ENCODE data around the gene CARM1. TPM values are rescaled to one million over a fixed set of nuclear protein-coding genes. Genes with fewer than 3 reads are reported as not detected.
"Not testable (repeated sequence)": the region's sequence is repeated elsewhere in the genome, so short reads cannot be mapped to it uniquely, and the experiment has no call there.

The CARM1 gene
- total RNA-seq, 1 donor from 2014 or later = 33.5 TPM

DNA sequence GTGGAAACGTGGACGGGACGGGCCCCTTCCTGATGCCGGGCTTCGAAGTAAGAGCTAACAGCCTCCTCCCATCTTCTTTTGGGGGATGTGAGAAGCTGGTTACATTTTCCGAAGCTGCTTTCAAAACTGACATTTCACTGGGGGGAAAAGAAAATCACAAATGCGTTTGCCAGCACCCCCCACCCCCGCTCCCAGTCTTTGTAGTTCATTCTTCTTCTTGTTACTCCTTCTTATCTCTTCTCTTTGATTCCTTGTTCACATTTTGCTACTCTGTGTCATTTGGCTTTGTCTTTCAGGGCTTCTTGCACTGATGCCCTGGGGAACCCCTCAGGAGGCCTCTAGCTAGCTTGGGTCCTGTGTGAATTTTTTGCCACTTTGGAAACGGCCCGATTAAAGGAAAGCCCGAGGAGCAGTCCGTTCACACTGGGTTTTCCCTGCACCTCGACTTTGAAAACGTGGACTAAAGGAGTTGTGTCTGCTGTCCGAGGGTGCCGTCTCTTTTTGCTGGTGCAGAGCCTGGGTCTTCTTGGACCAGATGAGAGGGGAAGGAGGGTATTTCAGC, 1.3 kb downstream of the CARM1 start:
- DNase-seq (ENCODE audit: low spot score) = no peak

DNA sequence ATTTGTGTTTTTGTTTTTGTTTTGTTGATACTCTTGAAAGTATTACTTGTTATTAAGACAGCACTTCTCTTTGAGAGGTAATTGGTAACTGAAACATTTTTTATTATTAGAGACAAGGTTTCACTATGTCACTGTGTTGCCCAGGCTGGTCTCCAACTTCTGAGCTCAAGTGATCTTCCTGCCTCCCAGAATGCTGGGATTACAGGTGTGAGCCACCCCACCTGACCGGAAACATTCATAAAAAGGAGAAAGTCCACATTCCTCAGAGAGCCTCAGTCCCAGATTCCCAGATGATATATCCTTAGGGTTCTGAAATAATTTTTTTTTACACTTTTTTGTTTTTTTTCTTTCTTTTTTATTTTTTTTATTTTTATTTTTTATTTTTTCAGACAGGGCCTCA, 2.7 kb downstream of the CARM1 start:
- no peak for DNase-seq (ENCODE audit: low spot score)

DNA sequence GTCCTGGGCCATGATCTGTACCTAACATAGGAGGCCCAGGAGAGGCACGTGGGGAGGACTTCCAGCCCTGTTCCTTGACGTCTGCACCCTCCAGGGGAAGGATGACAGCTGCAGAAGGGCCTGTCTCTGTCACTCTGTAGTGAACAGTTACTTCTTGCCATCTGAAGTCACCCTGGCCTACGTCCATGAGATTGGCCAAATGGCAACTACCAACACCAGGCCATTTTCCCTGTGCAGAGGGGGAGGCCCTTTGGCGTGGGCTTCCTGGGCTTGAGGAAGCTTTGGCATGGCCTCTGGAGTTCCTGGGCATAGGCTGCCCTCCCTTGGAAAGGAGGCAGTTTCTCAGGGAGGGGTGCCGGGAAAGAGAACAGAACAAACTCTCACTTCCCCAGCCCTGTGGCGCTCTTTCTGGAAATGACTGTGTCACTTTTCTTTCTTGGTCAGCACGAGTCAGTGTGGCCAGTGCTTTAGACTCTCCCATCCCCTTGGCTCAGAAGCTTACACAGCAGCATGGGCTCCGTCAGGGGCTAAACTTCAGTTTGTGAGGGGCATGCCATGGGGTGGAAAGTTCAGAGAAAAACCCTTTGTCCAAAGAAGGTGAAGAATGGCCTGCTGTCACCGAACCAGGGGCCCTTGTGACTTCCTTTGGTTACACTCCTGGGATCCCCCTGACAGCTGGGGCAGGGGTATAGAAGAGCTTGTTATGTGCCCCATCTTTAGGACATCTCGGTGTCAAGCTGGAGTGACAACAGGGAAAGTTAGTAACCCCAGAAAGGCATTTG, 5.3 kb downstream of the CARM1 start:
- DNase-seq (ENCODE audit: low spot score) = no peak

DNA sequence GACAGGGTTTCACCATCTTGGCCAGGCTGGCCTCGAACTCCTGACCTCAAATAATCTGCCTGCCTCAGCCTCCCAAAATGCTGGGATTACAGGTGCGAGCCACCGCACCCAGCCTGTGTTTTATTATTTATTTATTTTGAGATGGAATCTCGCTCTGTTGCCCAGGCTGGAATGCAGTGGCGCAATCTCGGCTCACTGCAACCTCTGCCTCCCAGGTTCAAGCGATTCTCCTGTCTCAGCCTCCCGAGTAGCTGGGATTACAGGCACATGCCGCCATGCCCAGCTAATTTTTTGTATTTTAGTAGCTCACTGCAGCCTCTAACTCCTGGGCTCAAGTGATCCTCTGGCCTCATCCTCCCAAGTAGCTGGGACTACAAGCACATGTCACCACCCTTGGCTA, 6.3 kb downstream of the CARM1 start:
- DNase-seq (ENCODE audit: low spot score) = not testable (repeated sequence)

DNA sequence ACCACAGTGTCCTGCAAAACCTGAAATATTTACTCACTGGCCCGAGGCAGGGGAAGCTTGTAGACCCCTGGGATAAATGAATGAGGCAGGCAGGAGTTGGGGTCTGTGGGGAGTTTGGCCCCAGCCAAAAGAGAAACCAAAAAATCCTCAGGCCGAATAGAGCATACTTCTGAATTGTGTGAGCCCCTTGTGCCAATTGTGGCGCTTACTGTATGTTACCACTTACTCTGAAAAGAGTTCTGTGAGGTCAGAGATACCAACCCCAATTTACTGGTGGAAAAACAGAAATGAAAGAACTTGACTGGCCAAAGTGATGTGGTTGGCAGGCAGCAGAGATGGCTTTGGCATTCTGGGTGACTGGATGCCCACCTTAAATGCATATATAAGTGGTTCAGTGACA, 6.9 kb downstream of the CARM1 start:
- DNase-seq (ENCODE audit: low spot score) = no peak

DNA sequence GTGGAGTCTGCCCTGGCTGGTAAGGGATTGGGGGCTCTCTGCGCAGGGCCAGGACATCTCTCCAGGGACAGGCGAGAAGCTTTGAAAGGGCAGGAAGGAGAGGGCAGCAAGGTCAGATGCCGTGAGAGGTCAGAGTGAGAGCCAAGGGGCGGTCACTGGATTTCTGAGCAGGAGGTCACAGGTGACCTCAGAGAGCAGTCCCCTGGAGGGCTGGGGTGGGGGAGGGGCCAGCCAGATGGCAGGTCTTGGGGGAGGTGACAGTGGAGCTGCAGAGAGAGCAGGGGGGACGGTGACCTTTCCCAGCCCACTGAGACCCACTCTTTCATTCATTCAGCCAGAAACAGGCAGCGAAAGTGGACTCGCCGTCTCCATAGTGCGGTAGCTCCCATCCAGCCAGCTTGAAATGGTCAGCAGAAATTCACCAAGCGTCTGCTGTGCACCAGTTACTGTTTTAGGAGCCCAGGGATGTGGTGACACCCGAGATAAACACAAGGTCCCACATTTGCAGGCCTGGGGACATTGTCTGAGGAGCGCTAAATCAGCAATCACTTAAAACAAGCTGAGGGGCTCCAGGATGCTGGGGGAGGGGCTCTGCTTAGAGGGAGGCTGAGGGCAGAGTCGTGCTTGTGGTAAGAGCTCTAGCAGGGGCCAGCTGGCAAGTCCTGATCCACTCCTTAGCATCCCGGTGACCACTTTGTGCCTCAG, 10.2 kb downstream of the CARM1 start:
- no peak for DNase-seq (ENCODE audit: low spot score)

DNA sequence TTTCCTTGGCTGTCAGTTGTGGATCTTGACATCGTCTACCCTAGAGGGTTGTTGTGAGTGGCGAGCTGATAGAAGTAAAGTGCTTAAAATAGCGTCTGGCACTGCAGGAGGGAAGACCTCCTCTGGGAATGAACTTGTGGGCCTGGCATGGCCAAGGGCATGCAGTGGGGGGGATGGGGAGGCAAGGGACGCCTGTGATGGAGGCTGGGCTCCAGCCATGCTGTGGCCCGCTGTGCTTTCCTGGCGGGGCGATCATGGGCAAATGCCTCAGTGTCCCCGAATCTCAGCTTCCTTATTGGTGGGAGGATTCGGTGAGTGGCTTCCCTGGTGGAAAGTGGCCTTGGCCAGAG, 10.7 kb downstream of the CARM1 start:
- DNase-seq (ENCODE audit: low spot score) = no peak

DNA sequence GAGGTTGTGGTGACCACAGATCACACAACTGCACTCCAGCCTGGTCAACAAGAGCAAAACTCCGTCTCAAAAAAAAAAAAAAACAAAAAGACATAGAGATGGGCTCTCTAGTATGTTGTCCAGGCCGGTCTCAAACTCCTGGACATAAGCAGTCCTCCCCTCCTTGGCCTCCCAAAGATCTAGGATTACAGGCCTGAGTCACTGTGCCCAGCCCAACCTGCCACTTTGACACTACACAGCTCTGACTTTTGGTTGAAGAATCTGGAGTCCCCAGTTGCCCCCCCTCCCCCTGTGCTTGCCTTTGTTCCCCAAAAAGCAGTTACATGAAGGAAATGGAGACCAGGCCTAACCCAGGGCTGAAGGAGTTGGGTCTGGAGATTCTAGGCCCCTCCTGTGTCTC, 12.9 kb downstream of the CARM1 start:
- DNase-seq (ENCODE audit: low spot score) = no peak

DNA sequence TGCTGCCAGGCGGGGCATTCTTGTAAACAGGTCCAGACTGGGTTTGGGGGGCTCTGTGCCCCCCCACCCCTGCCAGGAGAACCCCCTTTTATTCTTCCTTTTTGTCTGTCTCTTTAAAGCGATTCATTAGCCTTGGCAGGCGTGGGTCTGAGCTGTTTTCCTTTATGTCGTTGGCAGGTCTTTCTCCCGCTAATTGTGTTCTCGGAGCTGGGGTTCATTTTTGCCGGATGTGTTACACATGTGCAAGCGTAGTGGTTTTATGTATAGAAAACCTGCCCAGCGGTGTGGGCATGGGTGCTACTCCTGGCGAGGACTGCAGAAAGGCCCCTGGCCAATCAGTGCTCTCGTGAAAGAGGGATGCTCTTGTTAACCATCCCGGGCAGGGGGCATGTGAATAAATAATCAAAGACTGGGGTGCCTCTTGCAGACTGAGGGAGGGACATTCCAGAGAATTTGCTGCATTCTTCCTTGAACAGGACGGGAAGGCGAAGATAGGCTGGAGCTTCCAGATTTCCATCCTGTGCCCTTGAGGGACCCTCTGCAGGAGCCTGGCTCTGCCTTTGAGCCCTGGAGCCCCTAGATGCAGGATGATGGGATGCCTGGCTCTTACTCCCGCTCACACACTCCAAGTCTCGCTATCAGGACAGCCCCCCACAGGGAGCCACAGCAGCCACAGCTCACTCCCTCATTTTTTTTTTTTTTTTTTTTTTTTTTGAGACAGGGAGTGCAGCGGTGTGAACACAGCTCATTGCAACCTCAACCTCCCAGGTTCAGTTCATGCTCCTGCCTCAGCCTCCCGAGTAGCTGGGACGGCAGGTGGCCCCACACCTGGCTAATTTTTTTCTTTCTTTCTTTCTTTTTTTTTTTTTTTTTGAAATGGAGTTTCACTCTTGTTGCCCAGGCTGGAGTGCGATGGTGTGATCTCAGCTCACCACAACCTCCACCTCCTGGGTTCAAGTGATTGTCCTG, 14.1 kb downstream of the CARM1 start:
- DNase-seq (ENCODE audit: low spot score) = no peak

DNA sequence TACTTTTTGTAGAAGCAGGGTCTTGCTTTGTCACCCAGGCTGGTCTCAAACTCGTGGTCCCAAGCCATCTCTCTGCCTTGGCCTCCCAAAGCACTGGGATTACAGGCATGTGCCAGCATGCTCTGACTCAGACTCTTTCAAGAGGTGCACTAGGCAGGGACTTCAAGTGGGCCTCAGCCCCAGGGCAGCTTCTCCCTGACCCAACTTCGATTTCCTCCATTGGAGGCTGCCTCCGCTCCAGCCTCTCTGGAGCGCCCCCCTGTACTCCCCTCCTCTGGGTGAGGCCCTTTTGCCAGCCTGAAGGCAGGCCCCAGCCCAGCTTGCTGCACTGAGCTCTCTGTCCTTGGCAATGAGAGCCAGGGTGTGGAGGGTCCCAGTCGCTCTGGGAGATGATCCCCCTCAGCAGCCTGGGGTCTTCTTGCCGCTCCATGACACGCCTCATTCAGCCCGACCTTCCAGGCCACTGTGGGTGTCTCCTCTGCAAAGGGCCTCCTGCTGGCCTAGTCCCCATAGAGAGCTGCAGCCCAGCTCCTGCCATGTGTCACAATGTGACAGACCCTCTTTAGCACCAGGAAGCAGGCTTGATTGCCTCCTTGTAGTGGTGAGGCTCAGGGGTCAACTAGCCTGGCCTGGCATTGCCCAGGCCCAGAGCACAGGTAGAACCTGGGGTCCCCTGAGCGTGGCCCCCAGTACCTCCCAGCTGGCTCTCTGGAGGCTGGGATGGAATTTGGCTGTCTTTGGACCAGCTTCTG, 16.4 kb downstream of the CARM1 start:
- no peak for DNase-seq (ENCODE audit: low spot score)

DNA sequence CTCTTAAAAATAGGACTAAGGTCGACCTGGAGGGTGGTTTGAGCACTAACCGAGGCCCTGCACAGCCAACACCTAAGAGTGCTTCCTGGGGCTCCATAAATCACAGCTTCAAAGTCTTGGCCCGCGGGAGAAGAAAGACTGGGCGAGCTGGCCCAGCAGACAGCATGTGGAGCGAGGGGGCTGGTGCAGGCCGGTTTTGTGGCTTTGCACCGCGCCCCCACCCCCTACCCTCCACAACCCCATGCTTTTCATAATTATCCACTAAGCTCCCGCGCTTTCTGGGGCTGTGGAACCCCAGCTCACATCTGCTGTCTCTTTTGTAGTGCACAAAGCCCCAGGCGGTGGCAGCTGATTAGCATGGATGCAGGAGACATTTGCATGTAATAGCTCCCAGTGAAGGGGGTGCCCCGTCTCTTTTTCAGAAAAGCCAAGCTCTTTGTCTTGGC, 17.1 kb downstream of the CARM1 start:
- DNase-seq (ENCODE audit: low spot score) = no peak

DNA sequence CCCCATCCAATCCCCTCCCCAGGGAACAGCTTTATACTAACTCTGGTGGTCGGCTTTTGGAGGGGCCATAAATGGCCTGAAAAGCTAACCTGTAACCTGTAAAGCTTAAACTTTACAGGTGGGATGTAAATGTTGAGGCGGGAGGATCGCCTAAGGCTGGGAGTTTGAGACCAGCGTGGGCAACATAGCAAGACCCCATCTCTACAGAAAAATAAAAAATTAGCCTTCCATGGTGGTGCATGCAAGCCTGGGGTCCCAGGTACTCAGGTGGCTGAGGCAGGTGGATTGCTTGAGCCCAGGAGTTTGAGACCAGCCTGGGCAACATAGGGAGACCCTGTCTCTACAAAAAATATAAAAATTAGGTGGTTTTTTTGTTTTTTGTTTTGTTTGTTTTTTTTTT, 18.5 kb downstream of the CARM1 start:
- no peak for DNase-seq (ENCODE audit: low spot score)

DNA sequence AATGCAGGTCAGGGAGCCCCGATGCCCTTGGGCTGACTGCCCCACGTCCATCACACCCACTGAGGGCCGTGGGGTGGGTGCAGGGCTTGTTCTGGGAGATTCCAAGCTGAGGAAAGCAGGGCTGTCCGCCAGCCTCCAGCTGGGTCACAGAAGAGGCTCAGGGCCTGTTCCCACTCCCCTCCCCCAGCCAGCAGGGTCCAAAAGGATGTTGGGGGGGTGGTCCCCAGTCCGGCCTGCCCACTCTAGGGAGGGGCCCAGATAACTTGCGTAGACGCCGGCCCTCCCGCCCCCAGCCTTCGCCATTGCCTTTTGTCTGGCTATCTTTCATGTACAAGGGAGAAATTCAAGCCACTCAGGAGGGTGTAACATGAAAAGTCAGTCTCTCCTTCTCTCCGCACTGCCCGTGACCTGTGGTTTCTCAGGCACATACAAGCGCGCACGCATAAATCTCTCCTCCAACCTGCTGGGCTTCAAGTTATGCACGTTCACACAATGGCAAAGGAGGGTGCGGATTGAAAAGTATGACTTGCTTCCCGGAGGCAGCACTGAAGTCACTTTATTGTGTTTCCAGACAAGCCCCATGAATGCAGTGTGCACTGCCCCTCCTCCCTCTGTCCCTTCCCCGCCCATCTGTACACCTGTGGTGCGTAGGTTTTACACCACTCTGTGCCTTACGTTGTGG, 20.2 kb downstream of the CARM1 start:
- no peak for DNase-seq (ENCODE audit: low spot score)

DNA sequence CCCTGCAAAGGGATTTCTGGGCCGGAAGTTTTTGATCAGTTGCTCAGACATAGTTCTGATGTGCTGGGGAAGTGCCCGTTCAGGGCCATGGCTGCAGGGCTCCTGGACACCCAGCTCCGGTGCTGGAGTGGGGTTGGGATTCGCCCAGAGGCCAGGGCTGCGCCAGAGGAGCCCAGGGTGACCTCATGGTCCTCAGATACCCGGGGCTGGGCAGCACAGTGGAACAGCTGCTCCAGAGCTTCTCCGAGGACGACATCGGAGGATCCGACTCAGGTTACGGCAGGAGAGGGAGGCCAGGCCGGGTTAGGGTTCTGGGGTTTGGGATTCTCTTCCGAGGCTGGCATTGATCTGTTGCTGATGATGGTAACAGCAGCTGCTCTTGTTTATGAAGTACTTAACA, 20.9 kb downstream of the CARM1 start:
- DNase-seq (ENCODE audit: low spot score) = no peak

DNA sequence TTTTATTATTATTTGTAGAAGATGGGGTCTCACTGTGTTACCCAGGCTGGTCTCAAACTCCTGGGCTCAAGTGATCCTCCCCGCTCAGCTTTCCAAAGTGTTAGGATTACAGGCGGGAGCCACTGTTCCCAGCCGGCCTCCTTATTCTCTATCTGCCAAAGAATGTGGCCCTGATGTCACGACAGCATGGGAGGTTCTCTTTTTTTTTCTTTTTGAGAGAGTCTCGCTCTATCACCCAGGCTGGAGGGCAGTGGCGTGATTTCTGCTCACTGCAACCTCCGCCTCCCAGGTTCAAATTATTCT, 23.5 kb downstream of the CARM1 start:
- DNase-seq (ENCODE audit: low spot score) = no peak

DNA sequence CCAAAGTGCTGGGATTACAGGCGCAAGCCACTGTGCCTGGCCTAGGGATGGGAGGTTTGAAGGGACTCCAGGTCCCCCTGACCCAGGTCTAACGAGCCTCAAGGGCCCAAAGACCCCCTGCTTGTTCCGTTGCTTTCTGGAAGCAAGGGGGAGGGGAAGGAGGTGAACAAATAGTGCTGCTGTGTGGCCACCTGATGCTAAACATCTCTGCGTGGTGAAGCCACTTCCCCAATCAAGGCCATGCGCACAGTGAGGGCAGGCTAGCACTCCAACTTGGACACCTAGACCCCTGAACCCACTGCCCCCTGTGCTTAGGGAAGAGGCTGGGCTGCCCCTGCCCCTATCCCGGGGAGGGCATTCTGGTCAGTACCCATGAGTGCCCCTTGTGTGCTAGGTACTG, 24.0 kb downstream of the CARM1 start:
- DNase-seq (ENCODE audit: low spot score) = no peak

DNA sequence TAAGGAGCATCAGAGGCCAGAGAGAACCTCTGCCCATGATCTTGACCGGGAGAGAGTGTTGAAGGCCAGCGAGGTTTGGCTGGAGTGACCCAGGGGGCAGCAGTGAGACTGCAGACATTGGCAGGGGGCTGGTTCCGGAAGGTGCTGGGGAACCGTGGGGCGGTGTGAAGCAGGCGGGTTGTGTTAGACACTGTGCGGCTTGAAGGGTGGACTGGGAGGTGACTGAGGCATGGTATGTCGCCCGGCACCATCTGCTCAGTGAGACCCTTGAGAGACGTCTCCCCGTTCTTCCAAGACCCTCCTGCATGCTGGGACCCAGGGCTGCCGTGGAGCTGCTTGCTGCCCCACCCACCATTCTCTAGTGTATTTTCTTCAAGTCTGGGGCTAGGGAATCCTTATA, 24.6 kb downstream of the CARM1 start:
- no peak for DNase-seq (ENCODE audit: low spot score)

DNA sequence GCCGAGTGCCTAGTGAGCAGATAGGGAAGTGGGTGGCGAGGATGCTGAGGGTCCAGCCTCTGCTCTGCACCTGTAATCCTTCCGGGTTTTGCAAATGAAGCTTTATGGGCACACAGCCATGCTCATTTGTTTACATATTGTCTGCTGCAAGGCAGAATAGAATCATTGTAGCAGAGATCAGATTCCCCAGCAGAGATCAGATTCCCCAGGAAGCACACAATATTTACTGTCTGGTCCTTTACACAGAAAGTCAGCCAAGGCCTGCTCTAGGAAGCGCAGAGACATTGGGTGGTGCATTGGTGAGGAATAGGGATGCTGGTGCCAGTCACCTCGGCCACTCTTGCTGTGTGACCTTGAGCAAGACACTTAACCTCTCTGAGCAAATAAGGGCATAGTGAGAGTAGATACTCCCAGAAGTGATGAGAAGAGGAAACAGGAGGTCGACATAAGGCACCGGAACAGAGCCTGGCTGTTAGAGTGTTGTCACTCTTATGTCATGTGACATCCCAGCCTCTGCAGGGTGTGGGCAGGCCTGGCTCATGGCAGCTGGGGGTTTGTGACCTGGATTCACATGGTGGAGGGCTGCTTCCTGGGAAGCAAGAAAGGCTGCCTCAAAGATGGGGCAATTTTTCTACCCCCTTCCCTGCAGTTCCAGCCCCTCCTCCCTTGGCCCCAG, 25.6 kb downstream of the CARM1 start:
- DNase-seq (ENCODE audit: low spot score) = no peak

DNA sequence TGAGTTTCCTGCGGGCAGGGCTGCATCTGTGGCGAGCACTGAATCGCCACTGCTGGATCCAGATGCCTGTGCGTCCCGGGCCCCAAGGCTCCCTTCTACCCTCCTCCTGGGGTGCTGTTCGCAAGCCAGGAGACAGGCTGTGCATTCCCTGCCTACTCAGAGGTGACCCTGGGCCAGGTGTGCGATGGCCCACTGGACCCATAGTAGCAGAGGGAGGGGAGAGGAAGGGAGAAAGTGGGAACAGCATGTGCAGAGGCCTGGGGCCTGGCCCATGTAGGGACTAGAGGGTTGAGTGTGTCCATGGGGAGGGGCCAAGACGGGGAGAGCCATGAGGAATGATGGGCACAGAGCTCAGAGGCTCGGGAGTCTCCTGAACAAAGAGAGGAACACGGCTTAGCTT, 27.3 kb downstream of the CARM1 start:
- no peak for DNase-seq (ENCODE audit: low spot score)

DNA sequence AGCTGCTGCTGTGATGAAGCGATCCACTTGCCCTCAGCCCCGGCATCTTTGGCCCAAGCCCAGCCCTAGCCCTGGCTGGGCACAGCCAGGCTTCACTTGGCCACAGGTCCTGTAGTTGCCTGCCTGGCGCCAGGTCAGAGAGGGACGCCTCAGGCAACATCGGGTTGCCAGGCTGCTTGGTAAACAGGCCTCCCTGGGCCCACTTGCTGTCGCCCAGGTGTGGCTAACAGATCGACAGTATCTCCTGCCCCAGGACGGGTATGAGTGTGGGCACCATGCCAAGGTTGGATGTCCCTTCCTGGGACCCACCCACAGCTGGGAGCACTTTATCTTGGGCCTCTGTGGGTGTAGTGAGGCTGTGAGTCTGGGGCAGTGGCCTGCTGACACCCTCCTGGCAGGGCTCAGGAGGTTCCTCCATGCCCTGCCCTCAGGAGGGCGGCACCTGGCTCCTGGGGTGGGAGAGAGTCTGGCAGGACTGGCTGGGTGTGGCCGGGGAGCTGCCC, 27.8 kb downstream of the CARM1 start:
- peak; percentile 36 for DNase-seq (ENCODE audit: low spot score)

Measured in mucosa of gallbladder (tissue), 1 donor.